GM23338 (cell line): ENCODE measurements around the gene HCN3.
"Not testable (repeated sequence)": the region's sequence is repeated elsewhere in the genome, so short reads cannot be mapped to it uniquely, and the experiment has no call there.

Experiments
- CREB1 ChIP-seq: fragments of 250-450 bp; sonication (Bioruptor Pico); IDR thresholded peaks from 2 replicates; pipeline ENCODE4 v1.5.0; 2020; ENCODE audit warnings: low read depth, mild to moderate bottlenecking, moderate library complexity
- CTCF ChIP-seq, 2 experiments: fragments of 200-600 bp in 1 of 2; sonication (generic) in 1 of 2; conservative IDR thresholded peaks; 2 replicates each; pipeline versions ENCODE4 v1.5.1 to v1.6.1; 2016 to 2017; ENCODE audit warnings: antibody characterized with exemption in 2 of 2, low read depth in 2 of 2, mild to moderate bottlenecking in 2 of 2, moderate library complexity in 1 of 2
- EZH2phosphoT487 ChIP-seq: fragments of 200-600 bp; sonication (generic); IDR thresholded peaks from one replicate; pipeline ENCODE4 v1.8.1; 2018; ENCODE audit warnings: antibody characterized with exemption; ENCODE audit not compliant: unreplicated experiment
- POLR2AphosphoS5 ChIP-seq: IDR thresholded peaks from 2 replicates; pipeline ENCODE4 v1.6.1; 2016; ENCODE audit warnings: antibody characterized with exemption, low read depth
- TF ChIP-seq, protein P1 (sequence below): IDR thresholded peaks from one replicate; pipeline ENCODE4 v1.6.1; 2018; ENCODE audit warnings: antibody characterized with exemption; ENCODE audit not compliant: unreplicated experiment

GRCh38 chr1:155233502-155233901 lies 43.8 kb upstream of the HCN3 start:
- not testable (repeated sequence) for TF ChIP-seq CTCF (conservative IDR thresholded peaks at IDR 0.05; ENCODE audit: low read depth in 2 of 2); POLR2AphosphoS5; EZH2phosphoT487; CREB1 (CRISPR knock-in tag)
- TF ChIP-seq, protein P1, sequence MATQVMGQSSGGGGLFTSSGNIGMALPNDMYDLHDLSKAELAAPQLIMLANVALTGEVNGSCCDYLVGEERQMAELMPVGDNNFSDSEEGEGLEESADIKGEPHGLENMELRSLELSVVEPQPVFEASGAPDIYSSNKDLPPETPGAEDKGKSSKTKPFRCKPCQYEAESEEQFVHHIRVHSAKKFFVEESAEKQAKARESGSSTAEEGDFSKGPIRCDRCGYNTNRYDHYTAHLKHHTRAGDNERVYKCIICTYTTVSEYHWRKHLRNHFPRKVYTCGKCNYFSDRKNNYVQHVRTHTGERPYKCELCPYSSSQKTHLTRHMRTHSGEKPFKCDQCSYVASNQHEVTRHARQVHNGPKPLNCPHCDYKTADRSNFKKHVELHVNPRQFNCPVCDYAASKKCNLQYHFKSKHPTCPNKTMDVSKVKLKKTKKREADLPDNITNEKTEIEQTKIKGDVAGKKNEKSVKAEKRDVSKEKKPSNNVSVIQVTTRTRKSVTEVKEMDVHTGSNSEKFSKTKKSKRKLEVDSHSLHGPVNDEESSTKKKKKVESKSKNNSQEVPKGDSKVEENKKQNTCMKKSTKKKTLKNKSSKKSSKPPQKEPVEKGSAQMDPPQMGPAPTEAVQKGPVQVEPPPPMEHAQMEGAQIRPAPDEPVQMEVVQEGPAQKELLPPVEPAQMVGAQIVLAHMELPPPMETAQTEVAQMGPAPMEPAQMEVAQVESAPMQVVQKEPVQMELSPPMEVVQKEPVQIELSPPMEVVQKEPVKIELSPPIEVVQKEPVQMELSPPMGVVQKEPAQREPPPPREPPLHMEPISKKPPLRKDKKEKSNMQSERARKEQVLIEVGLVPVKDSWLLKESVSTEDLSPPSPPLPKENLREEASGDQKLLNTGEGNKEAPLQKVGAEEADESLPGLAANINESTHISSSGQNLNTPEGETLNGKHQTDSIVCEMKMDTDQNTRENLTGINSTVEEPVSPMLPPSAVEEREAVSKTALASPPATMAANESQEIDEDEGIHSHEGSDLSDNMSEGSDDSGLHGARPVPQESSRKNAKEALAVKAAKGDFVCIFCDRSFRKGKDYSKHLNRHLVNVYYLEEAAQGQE = not testable (repeated sequence)
